CD4-positive, alpha-beta T cell treated with Interleukin-15 for 1 hour (primary cell): ENCODE data around the gene CCNB1IP1.
"Not testable (repeated sequence)": the region's sequence is repeated elsewhere in the genome, so short reads cannot be mapped to it uniquely, and the experiment has no call there.

Source experiments
- DNase-seq: peaks from one replicate; pipeline ENCODE4 v3.0.0-alpha.2; 2020

Gene CCNB1IP1

GRCh38 chr14:20332788-20333493, at the start of gene CCNB1IP1:
CCNB1IP1 (minus strand) TSS chr14:20333279; CDS start chr14:20316523, 16,756 bp downstream.
- DNase-seq, result peak; percentile 55

- DNase-seq, result no peak
These were observed 49.4 kb upstream of the CCNB1IP1 start for GRCh38 chr14:20382526-20382925.

- DNase-seq, result no peak
These were observed 48.3 kb upstream of the CCNB1IP1 start for GRCh38 chr14:20381341-20381740.

DNA sequence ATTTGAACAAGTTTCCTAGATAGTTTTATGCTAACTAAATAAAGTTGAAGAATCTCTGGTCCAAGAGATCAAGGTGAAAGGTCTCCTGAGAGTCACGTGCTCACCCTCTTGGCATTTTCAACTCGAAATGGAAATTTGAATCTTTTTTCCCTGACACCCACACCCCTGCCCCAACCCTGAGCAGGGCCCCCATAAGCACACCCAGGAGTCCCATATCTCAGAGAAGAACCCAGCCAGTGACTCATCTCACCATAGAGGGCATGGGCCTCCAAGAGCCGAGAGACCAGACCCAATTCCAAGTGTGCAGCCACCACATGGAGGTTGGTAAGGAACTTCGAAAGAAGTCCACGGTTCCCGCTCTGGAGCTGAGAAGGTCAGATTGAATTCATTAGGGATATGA, 47.6 kb upstream of the CCNB1IP1 start:
- no peak for DNase-seq

DNA sequence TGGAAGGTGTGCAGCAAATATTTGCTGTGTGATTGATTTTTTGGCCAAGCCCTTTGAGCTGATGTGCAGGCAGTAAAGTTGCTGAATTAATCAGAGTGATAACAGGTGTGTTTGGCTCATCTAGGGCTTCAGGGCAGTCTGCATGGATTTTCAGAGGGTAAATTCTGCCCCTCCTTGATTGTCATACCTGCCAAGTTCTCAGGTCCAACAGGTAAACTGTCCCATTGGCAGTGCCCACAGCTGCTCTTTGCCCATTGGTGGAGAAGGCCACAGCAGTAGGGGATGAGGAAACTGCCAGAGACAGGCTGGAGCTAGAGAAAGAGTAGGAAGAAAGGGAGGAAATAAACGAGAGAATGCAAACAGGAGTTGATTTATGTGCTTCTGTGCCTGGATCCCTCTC, 46.7 kb upstream of the CCNB1IP1 start:
- no peak for DNase-seq

DNA sequence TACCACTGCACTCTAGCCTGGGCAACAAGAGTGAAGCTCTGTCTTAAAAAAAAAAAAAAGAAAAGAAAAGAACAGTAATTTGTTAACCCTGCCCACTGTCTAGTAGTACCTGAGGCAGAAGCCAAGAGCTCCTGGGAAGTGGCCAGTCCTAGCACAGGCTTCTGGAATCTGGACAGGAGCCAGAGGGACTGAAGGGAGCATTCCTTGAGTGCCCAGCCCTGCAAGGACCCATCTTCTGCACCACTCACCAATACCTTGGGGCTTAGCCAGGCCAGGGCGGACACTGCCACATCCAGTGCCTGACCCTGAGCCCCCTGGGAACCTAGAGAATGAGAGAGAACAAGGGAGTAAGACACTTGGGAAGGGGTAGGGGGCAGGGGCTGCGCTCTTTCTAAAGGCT, 44.1 kb upstream of the CCNB1IP1 start:
- no peak for DNase-seq

DNA sequence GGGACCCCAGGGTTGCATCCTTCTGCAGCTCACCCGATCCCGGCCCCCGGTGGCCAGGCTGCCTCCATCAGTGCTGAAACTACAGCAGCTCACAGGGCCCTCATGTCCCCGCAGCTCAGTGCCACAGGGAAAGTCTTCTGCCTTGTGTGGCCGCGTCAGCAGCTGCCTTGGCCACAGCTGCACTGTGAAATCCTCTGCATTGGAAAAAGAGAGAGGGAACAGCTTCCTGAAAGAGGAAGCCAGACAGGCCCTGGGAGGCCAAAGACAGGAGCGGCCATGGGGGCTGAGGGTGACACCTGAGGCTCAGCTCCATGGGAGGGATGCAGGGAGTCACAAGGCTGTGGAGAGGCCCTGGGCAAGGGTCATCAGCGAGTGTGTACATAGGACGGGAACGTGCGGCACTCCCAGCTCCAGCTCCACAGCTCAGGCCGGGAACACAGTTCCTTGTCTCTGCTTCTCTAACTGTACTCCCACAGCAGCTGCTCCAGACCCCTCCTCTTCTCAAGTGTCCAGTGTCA, 43.1 kb upstream of the CCNB1IP1 start:
- no peak for DNase-seq

- no peak for DNase-seq
These were observed 42.4 kb upstream of the CCNB1IP1 start for GRCh38 chr14:20375471-20375870.

GRCh38 chr14:20372796-20373195, 39.7 kb upstream of the CCNB1IP1 start:
- no peak for DNase-seq

DNA sequence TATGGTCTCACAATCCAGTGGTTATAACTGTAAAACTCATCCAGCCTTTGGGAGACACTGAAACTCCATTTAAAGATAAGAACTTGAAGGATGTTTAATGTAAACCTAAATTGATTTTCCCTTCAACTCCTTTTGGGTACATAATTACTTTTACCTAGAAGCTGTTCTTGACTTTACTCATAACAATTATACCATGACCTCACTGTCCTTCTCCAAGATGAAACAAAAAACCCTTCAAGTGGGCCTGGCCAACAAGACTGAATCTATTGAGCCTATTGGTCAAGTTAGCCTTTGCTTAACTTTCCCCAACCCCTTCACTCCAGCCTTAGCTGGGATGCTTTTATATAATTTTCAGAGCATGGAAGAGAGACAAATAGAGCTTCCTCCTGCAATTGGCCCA, 32.8 kb upstream of the CCNB1IP1 start:
- DNase-seq, result no peak

GRCh38 chr14:20358474-20358873, 25.4 kb upstream of the CCNB1IP1 start:
- not testable (repeated sequence) for DNase-seq

GRCh38 chr14:20356422-20356821, 23.3 kb upstream of the CCNB1IP1 start:
- no peak for DNase-seq

GRCh38 chr14:20350860-20351259, 17.8 kb upstream of the CCNB1IP1 start:
- no peak for DNase-seq

GRCh38 chr14:20350282-20350681, 17.2 kb upstream of the CCNB1IP1 start:
- DNase-seq, result no peak

DNA sequence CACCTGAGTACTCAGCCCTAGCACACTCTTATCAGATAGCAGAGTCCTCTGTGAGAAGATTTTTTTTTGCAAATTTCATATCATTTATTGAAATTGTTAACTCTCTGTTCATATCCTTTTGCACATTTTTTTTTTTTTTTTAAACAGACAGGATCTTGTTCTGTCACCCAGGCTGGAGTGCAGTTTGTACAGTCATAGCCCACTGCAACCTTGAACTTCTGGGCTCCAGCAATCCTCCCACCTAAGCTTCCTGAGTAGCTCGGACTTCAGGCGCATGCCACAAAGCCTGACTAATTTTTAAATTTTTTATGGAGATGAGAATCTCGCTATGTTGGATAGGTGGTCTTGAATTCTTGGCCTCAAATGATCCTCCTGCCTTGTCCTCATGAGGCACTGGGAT, 14.7 kb upstream of the CCNB1IP1 start:
- DNase-seq, result no peak

GRCh38 chr14:20346713-20347112, 13.6 kb upstream of the CCNB1IP1 start:
- DNase-seq, result no peak

DNA sequence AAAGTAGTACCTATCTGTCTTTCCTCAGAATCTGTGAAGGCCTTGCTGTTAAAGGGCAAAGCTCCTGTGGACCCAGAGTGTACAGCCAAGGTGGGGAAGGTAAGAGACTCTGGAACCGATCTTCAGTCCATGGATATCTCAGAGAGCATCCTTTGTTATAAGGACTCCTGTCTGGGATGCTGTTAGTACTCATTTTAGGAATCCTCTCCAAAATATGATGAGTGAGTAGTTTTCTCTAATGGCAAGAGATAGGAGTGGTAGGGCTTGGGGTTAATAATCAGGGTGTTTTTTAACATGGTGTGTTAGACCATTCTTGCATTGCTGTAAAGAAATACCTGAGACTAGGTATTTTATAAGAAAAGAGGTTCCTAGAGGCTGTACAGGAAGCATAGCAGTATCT, 12.3 kb upstream of the CCNB1IP1 start:
- DNase-seq, result no peak

DNA sequence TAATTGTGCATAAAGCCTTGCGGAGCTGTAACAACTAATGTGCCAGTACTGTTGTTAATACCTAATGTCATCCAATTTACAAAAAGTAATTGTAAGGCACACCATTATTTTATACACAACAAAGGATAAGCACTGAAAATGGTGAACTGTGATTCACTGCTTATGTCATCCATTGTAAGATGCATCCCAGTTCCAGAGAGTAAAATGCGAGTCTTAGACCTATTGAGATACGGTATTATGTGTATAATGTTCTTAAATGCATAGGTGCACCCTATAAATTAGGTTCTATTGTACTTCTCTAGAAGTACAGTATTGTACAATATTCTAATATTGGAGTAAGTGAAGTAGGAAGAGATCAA, 10.8 kb upstream of the CCNB1IP1 start:
- no peak for DNase-seq

GRCh38 chr14:20343092-20343861, 10.2 kb upstream of the CCNB1IP1 start, which contains the start of gene PARP2:
PARP2 (plus strand) TSS chr14:20343635; CDS start chr14:20343642, 7 bp downstream.
- peak; percentile 95 for DNase-seq

GRCh38 chr14:20341646-20342045, 8.6 kb upstream of the CCNB1IP1 start:
- DNase-seq, result no peak

GRCh38 chr14:20341032-20341431, 8.0 kb upstream of the CCNB1IP1 start:
- DNase-seq, result not testable (repeated sequence)

- no peak for DNase-seq
These were observed 938 bp upstream of the CCNB1IP1 start for GRCh38 chr14:20334017-20334416.

DNA sequence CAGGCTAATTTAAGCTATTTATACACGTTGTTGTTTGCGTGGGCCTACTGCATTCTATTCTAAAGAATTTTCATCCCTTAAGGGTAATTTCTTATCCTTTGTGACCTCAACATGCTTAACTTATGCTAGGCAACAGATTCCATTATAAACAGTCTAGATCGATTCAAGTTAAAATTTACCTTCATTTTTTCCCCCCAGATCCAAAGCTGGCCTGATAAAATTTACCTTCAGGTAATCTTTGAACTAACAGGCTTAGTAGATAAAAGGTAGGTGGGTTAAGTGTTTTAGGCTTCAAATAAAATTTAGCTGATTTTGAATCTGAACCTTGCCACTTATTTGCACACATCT, 389 bp upstream of the CCNB1IP1 start:
- no peak for DNase-seq

DNA sequence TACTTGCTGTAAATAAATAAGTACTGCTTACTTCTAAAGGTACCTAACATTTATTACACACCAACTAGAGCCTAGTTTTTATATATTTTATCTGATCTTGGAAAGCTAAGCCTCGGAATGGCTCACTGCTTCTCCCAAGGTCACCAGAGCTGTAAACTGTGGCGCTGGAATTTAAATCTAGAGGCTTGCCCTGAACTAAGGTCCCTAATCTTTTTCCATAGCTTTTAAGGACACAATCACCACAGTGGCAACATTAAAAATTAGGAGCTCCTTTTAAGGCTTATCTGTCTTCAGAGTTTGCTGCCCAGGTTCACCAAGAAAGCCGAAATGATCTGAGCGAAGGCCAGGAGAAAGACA, 670 bp downstream of the CCNB1IP1 start:
- no peak for DNase-seq
